Measurements from ENCODE around the gene CCR6.
"Not testable (repeated sequence)": the region's sequence is repeated elsewhere in the genome, so short reads cannot be mapped to it uniquely, and the experiment has no call there.

- TF ChIP-seq CTCF, POLR2A (IDR thresholded peaks at IDR 0.05): not testable (repeated sequence)
Measured at GRCh38 chr6:167177271-167177670, 54.4 kb downstream of the CCR6 start.
